Natural killer cell (primary cell): ENCODE data around the gene TLE1. TPM values are rescaled to one million over a fixed set of nuclear protein-coding genes. Genes with fewer than 3 reads are reported as not detected.

Experiments
- ATAC-seq, 3 donors: fragments of 150-1000 bp in 2 of 3; fragments of 200-7000 bp in 1 of 3; cut with Tn5 transposase; 1 replicate in 1 of 3; 2 replicates in 2 of 3; pipeline ENCODE4 v1.10.0; 2021; ENCODE audit warnings: mild to moderate bottlenecking in 2 of 3, moderate library complexity in 2 of 3
- DNase-seq, 2 donors: peaks; one replicate each; pipeline versions ENCODE4 v3.0.0 to v3.0.0-alpha.2; 2013 to 2021; ENCODE audit warnings: mixed read lengths in 1 of 2
- H3K27ac ChIP-seq: one replicate; pipeline ENCODE4 v1.5.1; 2013; ENCODE audit warnings: mild to moderate bottlenecking, low read length
- H3K27me3 ChIP-seq: one replicate; pipeline ENCODE4 v1.6.1; 2013; ENCODE audit warnings: low read length; ENCODE audit not compliant: control insufficient read depth, insufficient read depth
- H3K36me3 ChIP-seq: one replicate; pipeline ENCODE4 v1.6.1; 2013; ENCODE audit warnings: low read length; ENCODE audit not compliant: control insufficient read depth, insufficient read depth
- H3K4me1 ChIP-seq: one replicate; pipeline ENCODE4 v1.6.1; 2013; ENCODE audit warnings: low read length; ENCODE audit not compliant: control insufficient read depth, insufficient read depth
- H3K4me3 ChIP-seq: one replicate; pipeline ENCODE4 v1.5.1; 2013; ENCODE audit warnings: low read length
- H3K9me3 ChIP-seq: one replicate; pipeline ENCODE4 v1.6.1; 2013; ENCODE audit warnings: low read length; ENCODE audit not compliant: control insufficient read depth, insufficient read depth
- H3K27ac Mint-ChIP-seq, 2 donors: one replicate each; pipeline ENCODE4 v1.8.0; 2022; ENCODE audit warnings: mild to moderate bottlenecking in 2 of 2, mixed read lengths in 2 of 2, moderate library complexity in 1 of 2
- H3K27me3 Mint-ChIP-seq, 2 donors: one replicate each; pipeline ENCODE4 v1.8.0; 2022; ENCODE audit warnings: low read depth in 2 of 2, mixed read lengths in 2 of 2
- H3K36me3 Mint-ChIP-seq: one replicate; pipeline ENCODE4 v1.8.0; 2022; ENCODE audit warnings: mixed read lengths
- H3K4me1 Mint-ChIP-seq, 2 donors: one replicate each; pipeline ENCODE4 v1.8.0; 2022; ENCODE audit warnings: mixed read lengths in 2 of 2
- H3K4me3 Mint-ChIP-seq: one replicate; pipeline ENCODE4 v1.8.0; 2022; ENCODE audit warnings: mild to moderate bottlenecking, moderate library complexity, mixed read lengths
- H3K9me3 Mint-ChIP-seq, 2 donors: one replicate each; pipeline ENCODE4 v1.8.0; 2022; ENCODE audit warnings: mixed read lengths in 2 of 2
- WGBS: methylation state at CpG from one replicate; pipeline ENCODE4 v1.1.7; 2013; ENCODE audit warnings: missing lambda C conversion rate; ENCODE audit not compliant: insufficient coverage; 5-methylcytosine and 5-hydroxymethylcytosine counted together
- intact Hi-C: fragments of 100-400 bp; cut with micrococcal nuclease; formaldehyde crosslinking; loops from one replicate; pipeline ENCODE4 v1.14.2; 2022
- total RNA-seq, 4 donors: library from RNA; stranded (reverse); fragments of 120-200 nt in 1 of 4; gene quantifications; one replicate each; pipeline versions ENCODE4 v1.2.3 to v1.2.4, GENCODE V29; 2013 to 2022
- TF ChIP-seq, protein P1 (sequence below): fragments of 200-600 bp; IDR thresholded peaks from one replicate; pipeline ENCODE4 v1.8.0; 2022; ENCODE audit warnings: antibody characterized with exemption

TLE1 gene
- total RNA-seq, 3 donors from 2014 or later (not counting 1 experiment from before 2014, with no cell fraction given): 38.8 to 58.9 (median 44.5) TPM

DNA sequence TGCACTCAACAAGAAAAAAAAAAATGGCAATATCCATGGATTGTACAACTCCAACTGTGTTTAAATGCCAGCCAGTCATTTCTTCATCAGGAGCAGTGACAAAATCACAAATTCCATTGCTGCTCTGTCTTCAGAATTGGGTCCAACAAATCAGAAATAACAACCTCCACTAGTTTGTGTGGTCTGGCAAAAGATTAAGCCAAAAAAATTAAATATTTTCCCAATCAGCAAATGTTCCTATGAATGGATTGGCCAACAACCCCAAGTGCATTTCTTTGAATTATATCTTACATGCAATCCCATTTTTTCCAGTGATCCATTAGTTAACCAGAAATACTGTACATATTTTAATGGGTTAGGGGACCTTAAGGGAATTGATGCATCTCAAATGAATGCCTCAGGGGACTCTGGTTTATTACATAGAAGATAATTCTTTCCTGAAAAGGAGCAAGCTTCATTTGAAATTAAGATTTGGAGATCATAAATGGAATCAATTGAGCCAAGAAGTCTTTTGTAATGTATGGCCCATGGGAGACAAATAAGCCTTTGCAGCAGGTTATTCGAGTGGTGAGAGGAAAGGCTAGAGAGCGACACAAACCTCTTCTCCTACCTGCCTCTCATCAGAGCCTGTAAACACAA is 131.8 kb downstream of the TLE1 start:
- H3K27ac ChIP-seq: no peak overlapping the region
- Mint-ChIP-seq H3K36me3 (no peaks in the 10 kb centered on the region), H3K4me3 (no peak overlapping the region), H3K9me3 (no peaks in the 10 kb centered on the region), H3K27ac (no peak overlapping the region), H3K27me3 (peaks cover 0 to 11% of the 10 kb centered on the region in 2 donors), H3K4me1 (no peaks in the 10 kb centered on the region)
- no peaks in the 10 kb centered on the region for H3K36me3 ChIP-seq
- no peaks in the 10 kb centered on the region for H3K27me3 ChIP-seq
- 75% methylated on average over 2 of the region's 2 CpGs for WGBS
- H3K4me3 ChIP-seq: no peak overlapping the region
- ATAC-seq (no peak), DNase-seq (no peak)
- no peaks in the 10 kb centered on the region for H3K4me1 ChIP-seq
- TF ChIP-seq, protein P1, sequence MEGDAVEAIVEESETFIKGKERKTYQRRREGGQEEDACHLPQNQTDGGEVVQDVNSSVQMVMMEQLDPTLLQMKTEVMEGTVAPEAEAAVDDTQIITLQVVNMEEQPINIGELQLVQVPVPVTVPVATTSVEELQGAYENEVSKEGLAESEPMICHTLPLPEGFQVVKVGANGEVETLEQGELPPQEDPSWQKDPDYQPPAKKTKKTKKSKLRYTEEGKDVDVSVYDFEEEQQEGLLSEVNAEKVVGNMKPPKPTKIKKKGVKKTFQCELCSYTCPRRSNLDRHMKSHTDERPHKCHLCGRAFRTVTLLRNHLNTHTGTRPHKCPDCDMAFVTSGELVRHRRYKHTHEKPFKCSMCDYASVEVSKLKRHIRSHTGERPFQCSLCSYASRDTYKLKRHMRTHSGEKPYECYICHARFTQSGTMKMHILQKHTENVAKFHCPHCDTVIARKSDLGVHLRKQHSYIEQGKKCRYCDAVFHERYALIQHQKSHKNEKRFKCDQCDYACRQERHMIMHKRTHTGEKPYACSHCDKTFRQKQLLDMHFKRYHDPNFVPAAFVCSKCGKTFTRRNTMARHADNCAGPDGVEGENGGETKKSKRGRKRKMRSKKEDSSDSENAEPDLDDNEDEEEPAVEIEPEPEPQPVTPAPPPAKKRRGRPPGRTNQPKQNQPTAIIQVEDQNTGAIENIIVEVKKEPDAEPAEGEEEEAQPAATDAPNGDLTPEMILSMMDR: no peak
- no peaks in the 10 kb centered on the region for H3K9me3 ChIP-seq
- intact Hi-C loops: no loop called here

DNA sequence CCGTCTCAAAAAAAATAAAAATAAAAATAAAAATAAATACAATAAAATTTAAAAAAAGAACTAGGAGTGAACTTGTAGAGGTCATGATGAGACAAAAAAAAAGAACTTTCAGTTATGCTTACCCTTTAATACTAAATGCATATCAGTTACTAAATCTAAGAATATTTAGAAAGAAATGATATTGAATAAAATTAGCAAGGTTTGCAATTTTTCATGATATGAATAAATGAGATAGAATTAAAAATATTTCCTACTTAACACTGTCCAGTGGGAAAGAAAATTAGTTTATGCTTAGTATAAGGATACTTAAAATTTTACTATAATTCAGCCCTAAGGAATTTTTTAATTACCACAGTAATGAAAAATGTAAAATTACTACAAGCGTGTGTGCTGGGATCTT is 132.4 kb downstream of the TLE1 start:
- TF ChIP-seq, protein P1: no peak
- no peaks in the 10 kb centered on the region for H3K36me3 Mint-ChIP-seq
- H3K27ac Mint-ChIP-seq: no peak overlapping the region

DNA sequence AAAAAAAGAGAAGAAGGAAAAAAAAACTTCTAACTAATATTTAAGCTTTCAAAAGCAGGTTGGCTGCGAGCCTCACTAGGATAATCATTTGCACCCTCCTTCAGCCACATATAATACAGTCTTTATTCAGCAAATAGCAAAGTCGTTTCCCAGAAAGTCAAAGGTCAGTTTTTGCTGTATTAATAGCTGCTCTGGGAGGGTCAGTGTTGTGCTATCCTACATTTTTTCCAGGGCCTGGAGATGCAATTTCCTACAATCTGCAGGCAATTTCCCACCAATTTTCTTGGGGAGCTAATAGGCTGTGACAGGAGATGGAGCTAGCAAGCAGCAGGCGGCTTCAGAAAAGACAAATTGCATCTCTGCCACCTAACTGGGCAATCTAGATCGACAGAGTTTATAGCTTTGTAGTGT is 136.8 kb downstream of the TLE1 start:
- no peaks in the 10 kb centered on the region for H3K9me3 Mint-ChIP-seq
- 90% methylated on average over 3 of the region's 4 CpGs for WGBS
- TF ChIP-seq, protein P1: no peak
- intact Hi-C loops: no loop called here
- Histone ChIP-seq H3K4me3 (no peak overlapping the region), H3K27me3 (no peaks in the 10 kb centered on the region), H3K4me1 (no peaks in the 10 kb centered on the region), H3K36me3 (no peaks in the 10 kb centered on the region), H3K27ac (no peak overlapping the region), H3K9me3 (no peaks in the 10 kb centered on the region)
- H3K4me3 Mint-ChIP-seq: no peak overlapping the region
- H3K27ac Mint-ChIP-seq: no peak overlapping the region
- peaks cover 14 to 42% of the 10 kb centered on the region in 2 donors for H3K27me3 Mint-ChIP-seq
- H3K36me3 Mint-ChIP-seq: no peaks in the 10 kb centered on the region
- no peaks in the 10 kb centered on the region for H3K4me1 Mint-ChIP-seq
- DNase-seq (no peak), ATAC-seq (no peak)

More for the DNA sequence above, 132.4 kb downstream of the TLE1 start:
- no peaks in the 10 kb centered on the region for H3K27me3 ChIP-seq
- Mint-ChIP-seq H3K4me3 (no peak overlapping the region), H3K9me3 (no peaks in the 10 kb centered on the region), H3K27me3 (peaks cover 6 to 7% of the 10 kb centered on the region in 2 donors), H3K4me1 (no peaks in the 10 kb centered on the region)
- H3K4me1 ChIP-seq: no peaks in the 10 kb centered on the region
- intact Hi-C loops: no loop called here
- no peak for DNase-seq
- H3K27ac ChIP-seq: no peak overlapping the region
- no peak for ATAC-seq
- 92% methylated on average over 1 of the region's 2 CpGs for WGBS
- H3K4me3 ChIP-seq: no peak overlapping the region
- no peaks in the 10 kb centered on the region for H3K9me3 ChIP-seq
- no peaks in the 10 kb centered on the region for H3K36me3 ChIP-seq

DNA sequence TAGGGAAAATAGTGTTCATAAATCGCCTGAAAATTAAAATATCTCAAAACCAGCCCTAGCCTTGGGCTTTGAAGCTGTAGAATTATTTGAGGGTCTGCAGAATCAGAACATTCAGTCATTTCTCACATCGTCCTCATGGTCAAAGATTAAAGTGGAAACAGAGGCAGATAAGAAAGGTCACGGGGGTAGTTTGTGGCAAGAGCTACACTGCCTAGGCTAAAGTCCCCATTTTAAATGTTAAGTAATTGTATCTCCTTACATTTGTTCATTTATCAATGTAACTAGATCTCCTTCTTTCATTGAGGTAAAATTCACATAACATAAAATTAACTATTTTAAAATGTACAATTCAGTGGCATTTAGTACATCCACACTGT is 139.2 kb downstream of the TLE1 start:
- no peak overlapping the region for H3K27ac ChIP-seq
- H3K36me3 Mint-ChIP-seq: no peaks in the 10 kb centered on the region
- peaks cover 10 to 55% of the 10 kb centered on the region in 2 donors for H3K27me3 Mint-ChIP-seq
- H3K4me1 Mint-ChIP-seq: no peaks in the 10 kb centered on the region
- ATAC-seq (no peak), DNase-seq (no peak)
- no peak overlapping the region for H3K4me3 Mint-ChIP-seq
- no peaks in the 10 kb centered on the region for H3K9me3 Mint-ChIP-seq
- no peaks in the 10 kb centered on the region for H3K27me3 ChIP-seq
- TF ChIP-seq, protein P1: no peak
- H3K9me3 ChIP-seq: no peaks in the 10 kb centered on the region
- intact Hi-C loops: no loop called here
- H3K4me3 ChIP-seq: no peak overlapping the region
- WGBS: 80% methylated on average over 2 of the region's 3 CpGs
- no peaks in the 10 kb centered on the region for H3K4me1 ChIP-seq
- H3K36me3 ChIP-seq: no peaks in the 10 kb centered on the region
- no peak overlapping the region for H3K27ac Mint-ChIP-seq
